Neural cell (in vitro differentiated cells): Measurements from ENCODE around the gene CTSA. TPM values are rescaled to one million over a fixed set of nuclear protein-coding genes. Genes with fewer than 3 reads are reported as not detected.

Experiments used
- H2AFZ ChIP-seq: fragments of 200-600, 300-800 bp; sonication (generic), shearing (Covaris generic); 2 replicates; pipeline ENCODE4 v1.6.0; 2014; ENCODE audit warnings: low read depth, mild to moderate bottlenecking, antibody characterized with exemption, low read length, moderate library complexity
- H3F3A ChIP-seq: fragments of 200-600 bp; shearing (Covaris generic); 2 replicates; pipeline ENCODE4 v1.6.1; 2016; ENCODE audit warnings: mild to moderate bottlenecking, moderate library complexity, mixed read lengths, antibody characterized with exemption, low read length; ENCODE audit not compliant: insufficient read depth, poor library complexity, severe bottlenecking
- H3K27ac ChIP-seq: fragments of 200-600, 300-800 bp; sonication (generic), shearing (Covaris generic); 2 replicates; pipeline ENCODE4 v1.5.1; 2014; ENCODE audit warnings: mild to moderate bottlenecking, low read length, moderate library complexity
- H3K27me3 ChIP-seq: fragments of 300-800, 200-600 bp; sonication (generic), shearing (Covaris generic); 2 replicates; pipeline ENCODE4 v1.6.0; 2014; ENCODE audit warnings: mild to moderate bottlenecking, low read depth, low read length, moderate library complexity; ENCODE audit not compliant: insufficient read depth
- H3K36me3 ChIP-seq: fragments of 300-800, 200-600 bp; sonication (generic), shearing (Covaris generic); 2 replicates; pipeline ENCODE4 v1.5.1; 2014; ENCODE audit warnings: mild to moderate bottlenecking, antibody characterized with exemption, low read length, moderate library complexity; ENCODE audit not compliant: insufficient read depth
- H3K4me2 ChIP-seq: fragments of 300-800, 200-600 bp; sonication (generic), shearing (Covaris generic); 2 replicates; pipeline ENCODE4 v1.6.0; 2014; ENCODE audit warnings: mild to moderate bottlenecking, low read length
- H3K4me3 ChIP-seq: fragments of 300-800, 200-600 bp; sonication (generic), shearing (Covaris generic); 2 replicates; pipeline ENCODE4 v1.5.1; 2014; ENCODE audit warnings: mild to moderate bottlenecking, low read length, moderate library complexity
- H3K79me2 ChIP-seq: fragments of 200-600 bp; shearing (Covaris generic); replicated peaks from 2 replicates; pipeline ENCODE4 v1.6.0; 2014; ENCODE audit warnings: mild to moderate bottlenecking, low read length, moderate library complexity; ENCODE audit not compliant: insufficient read depth
- H3K9ac ChIP-seq: fragments of 300-800, 200-600 bp; sonication (generic), shearing (Covaris generic); 2 replicates; pipeline ENCODE4 v1.6.1; 2016; ENCODE audit warnings: mild to moderate bottlenecking, low read length, mixed read lengths
- H3K9me2 ChIP-seq: fragments of 200-600 bp; shearing (Covaris generic); 2 replicates; pipeline ENCODE4 v1.6.1; 2016; ENCODE audit warnings: mild to moderate bottlenecking, low read length, mixed read lengths; ENCODE audit not compliant: insufficient read depth
- H3K9me3 ChIP-seq: fragments of 200-600, 300-800 bp; sonication (generic), shearing (Covaris generic); 2 replicates; pipeline ENCODE4 v1.6.1; 2016; ENCODE audit warnings: mild to moderate bottlenecking, mixed run types, low read length, moderate library complexity, mixed read lengths
- H4K20me1 ChIP-seq: fragments of 200-600 bp; shearing (Covaris generic); 2 replicates; pipeline ENCODE4 v1.6.1; 2016; ENCODE audit warnings: mild to moderate bottlenecking, mixed run types; ENCODE audit not compliant: insufficient read depth
- CTCF ChIP-seq: fragments of 450-650 bp; IDR thresholded peaks from 2 replicates; pipeline ENCODE4 v1.5.1; 2014; ENCODE audit warnings: antibody characterized with exemption, mild to moderate bottlenecking, moderate library complexity; ENCODE audit not compliant: poor library complexity, severe bottlenecking
- EP300 ChIP-seq: fragments of 450-650 bp; conservative IDR thresholded peaks from 2 replicates; pipeline ENCODE4 v1.6.1; 2014; ENCODE audit warnings: antibody characterized with exemption, mild to moderate bottlenecking, moderate library complexity; ENCODE audit not compliant: poor library complexity, severe bottlenecking
- EZH2 ChIP-seq: fragments of 200-600, 300-800 bp; shearing (Covaris generic), sonication (generic); IDR thresholded peaks from 2 replicates; pipeline ENCODE4 v1.6.1; 2014; ENCODE audit warnings: antibody characterized with exemption, low read length, borderline replicate concordance, mild to moderate bottlenecking; ENCODE audit not compliant: insufficient read depth, poor library complexity, severe bottlenecking
- MXI1 ChIP-seq: fragments of 450-650 bp; conservative IDR thresholded peaks from 2 replicates; pipeline ENCODE4 v1.6.1; 2014; ENCODE audit warnings: antibody characterized with exemption, mild to moderate bottlenecking; ENCODE audit not compliant: poor library complexity, severe bottlenecking
- POLR2AphosphoS5 ChIP-seq: IDR thresholded peaks from 2 replicates; pipeline ENCODE4 v1.6.1; 2012
- RAD21 ChIP-seq: fragments of 450-650 bp; conservative IDR thresholded peaks from 2 replicates; pipeline ENCODE4 v1.6.1; 2014; ENCODE audit warnings: antibody characterized with exemption, mild to moderate bottlenecking, moderate library complexity
- REST ChIP-seq: IDR thresholded peaks from 2 replicates; pipeline ENCODE4 v1.6.1; 2012; ENCODE audit warnings: borderline replicate concordance
- SMC3 ChIP-seq: fragments of 450-650 bp; conservative IDR thresholded peaks from 2 replicates; pipeline ENCODE4 v1.6.1; 2014; ENCODE audit warnings: antibody characterized with exemption, mild to moderate bottlenecking, moderate library complexity; ENCODE audit not compliant: poor library complexity
- TAF1 ChIP-seq: IDR thresholded peaks from 2 replicates; pipeline ENCODE4 v1.6.1; 2012; ENCODE audit warnings: low read depth
- polyA plus RNA-seq: library from polyadenylated mRNA; depleted of rRNA; stranded (reverse); fragments of >200 nt; gene quantifications from 2 replicates; pipeline ENCODE4 v1.2.3, GENCODE V29; 2014

The CTSA gene
- polyA plus RNA-seq, 1 donor from 2014 or later, result 25.7 TPM

GRCh38 chr20:45852326-45852725 lies 38.8 kb upstream of the CTSA start:
- H3K79me2 ChIP-seq, result peaks cover 13% of the 10 kb centered on the region
- no peak overlapping the region for H3K4me3 ChIP-seq
- no peak overlapping the region for H2AFZ ChIP-seq
- H3K9me3 ChIP-seq, result no peaks in the 10 kb centered on the region
- H3K27ac ChIP-seq, result no peak overlapping the region
- H3F3A ChIP-seq, result no peaks in the 10 kb centered on the region
- no peaks in the 10 kb centered on the region for H3K9me2 ChIP-seq
- no peaks in the 10 kb centered on the region for H3K27me3 ChIP-seq
- H4K20me1 ChIP-seq, result no peaks in the 10 kb centered on the region
- no peak overlapping the region for H3K9ac ChIP-seq
- H3K4me2 ChIP-seq, result no peak overlapping the region
- H3K36me3 ChIP-seq, result no peaks in the 10 kb centered on the region
- TF ChIP-seq MXI1 (no peak), TAF1 (no peak), POLR2AphosphoS5 (no peak), EZH2 (no peak), REST (no peak), CTCF (no peak), SMC3 (no peak), EP300 (no peak)

- H3K9ac ChIP-seq, result no peak overlapping the region
- no peaks in the 10 kb centered on the region for H3K36me3 ChIP-seq
- H3F3A ChIP-seq, result no peaks in the 10 kb centered on the region
- H3K4me2 ChIP-seq, result no peak overlapping the region
- no peaks in the 10 kb centered on the region for H3K27me3 ChIP-seq
- TF ChIP-seq SMC3 (no peak), EZH2 (no peak), EP300 (no peak), TAF1 (no peak), RAD21 (no peak), REST (no peak), POLR2AphosphoS5 (no peak)
- H3K27ac ChIP-seq, result no peak overlapping the region
- H3K9me2 ChIP-seq, result no peaks in the 10 kb centered on the region
- peaks cover 19% of the 10 kb centered on the region for H3K79me2 ChIP-seq
- no peaks in the 10 kb centered on the region for H4K20me1 ChIP-seq
- no peak overlapping the region for H2AFZ ChIP-seq
- H3K4me3 ChIP-seq, result no peak overlapping the region
- H3K9me3 ChIP-seq, result no peaks in the 10 kb centered on the region
These were observed 37.7 kb upstream of the CTSA start for GRCh38 chr20:45853484-45853883.
